Trophoblast cell (in vitro differentiated cells and primary cell): ENCODE results near the gene C1QTNF8.
"Not testable (repeated sequence)": the region's sequence is repeated elsewhere in the genome, so short reads cannot be mapped to it uniquely, and the experiment has no call there.

Experiments used
- DNase-seq, 2 donors: peaks; one replicate each; pipeline ENCODE4 v3.0.0-alpha.2; 2016
- H2AFZ ChIP-seq: 2 replicates; pipeline ENCODE4 v1.6.1; 2013; ENCODE audit warnings: low read length, moderate library complexity, mild to moderate bottlenecking; ENCODE audit not compliant: insufficient read depth, poor library complexity
- H2AK5ac ChIP-seq: 2 replicates; pipeline ENCODE4 v1.6.1; 2013; ENCODE audit warnings: mild to moderate bottlenecking, low read length
- H2BK120ac ChIP-seq: 2 replicates; pipeline ENCODE4 v1.6.1; 2013; ENCODE audit warnings: low read length, mild to moderate bottlenecking, moderate library complexity; ENCODE audit not compliant: insufficient read depth, poor library complexity
- H2BK12ac ChIP-seq: 2 replicates; pipeline ENCODE4 v1.6.1; 2013; ENCODE audit warnings: mild to moderate bottlenecking, low read length, moderate library complexity
- H2BK5ac ChIP-seq: 2 replicates; pipeline ENCODE4 v1.6.1; 2013; ENCODE audit warnings: low read length, low read depth, moderate library complexity, mild to moderate bottlenecking; ENCODE audit not compliant: poor library complexity
- H3K14ac ChIP-seq: 2 replicates; pipeline ENCODE4 v1.6.1; 2013; ENCODE audit warnings: mild to moderate bottlenecking, low read length
- H3K18ac ChIP-seq: 2 replicates; pipeline ENCODE4 v1.6.1; 2013; ENCODE audit warnings: mild to moderate bottlenecking, low read length
- H3K23ac ChIP-seq: 2 replicates; pipeline ENCODE4 v1.6.1; 2013; ENCODE audit warnings: low read length
- H3K27ac ChIP-seq: 2 replicates; pipeline ENCODE4 v1.5.1; 2013; ENCODE audit warnings: low read depth, mild to moderate bottlenecking, inconsistent platforms, low read length, moderate library complexity
- H3K27me3 ChIP-seq: 2 replicates; pipeline ENCODE4 v1.6.1; 2013; ENCODE audit warnings: inconsistent platforms, mild to moderate bottlenecking, low read length, moderate library complexity; ENCODE audit not compliant: insufficient read depth
- H3K36me3 ChIP-seq, 2 experiments: 1 replicate in 1 of 2; 2 replicates in 1 of 2; pipeline ENCODE4 v1.6.1; 2013; ENCODE audit warnings: low read length in 2 of 2, mild to moderate bottlenecking in 2 of 2, moderate library complexity in 1 of 2; ENCODE audit not compliant: insufficient read depth in 2 of 2, control insufficient read depth in 1 of 2
- H3K4ac ChIP-seq: 2 replicates; pipeline ENCODE4 v1.6.1; 2013; ENCODE audit warnings: low read depth, mild to moderate bottlenecking, low read length, moderate library complexity
- H3K4me1 ChIP-seq, 2 experiments: 1 replicate in 1 of 2; 2 replicates in 1 of 2; pipeline ENCODE4 v1.6.1; 2013; ENCODE audit warnings: low read length in 2 of 2, mild to moderate bottlenecking in 2 of 2, moderate library complexity in 1 of 2; ENCODE audit not compliant: insufficient read depth in 2 of 2, control insufficient read depth in 1 of 2
- H3K4me2 ChIP-seq: 2 replicates; pipeline ENCODE4 v1.6.1; 2013; ENCODE audit warnings: inconsistent platforms, mild to moderate bottlenecking, low read length, moderate library complexity
- H3K4me3 ChIP-seq: 2 replicates; pipeline ENCODE4 v1.5.1; 2013; ENCODE audit warnings: mild to moderate bottlenecking, low read depth, low read length, inconsistent platforms
- H3K79me1 ChIP-seq: one replicate; pipeline ENCODE4 v1.6.1; 2013; ENCODE audit warnings: low read length
- H3K79me2 ChIP-seq: 2 replicates; pipeline ENCODE4 v1.6.1; 2013; ENCODE audit warnings: low read length, mild to moderate bottlenecking; ENCODE audit not compliant: control insufficient read depth, insufficient read depth, poor library complexity
- H3K9ac ChIP-seq: 2 replicates; pipeline ENCODE4 v1.6.1; 2013; ENCODE audit warnings: mild to moderate bottlenecking, low read length
- H3K9me3 ChIP-seq: 2 replicates; pipeline ENCODE4 v1.6.1; 2013; ENCODE audit warnings: low read depth, mild to moderate bottlenecking, control low read depth, inconsistent platforms, low read length; ENCODE audit not compliant: insufficient read depth
- H4K12ac ChIP-seq: 2 replicates; pipeline ENCODE4 v1.6.1; 2013; ENCODE audit warnings: low read depth, mild to moderate bottlenecking, low read length, moderate library complexity
- H4K8ac ChIP-seq: 2 replicates; pipeline ENCODE4 v1.6.1; 2013; ENCODE audit warnings: low read depth, mild to moderate bottlenecking, low read length, moderate library complexity
- H4K91ac ChIP-seq: one replicate; pipeline ENCODE4 v1.6.1; 2013; ENCODE audit warnings: low read depth, mild to moderate bottlenecking, low read length, moderate library complexity
- WGBS: extraction: QIAGEN DNeasy Blood & Tissue Kit; methylation state at CpG from one replicate; pipeline ENCODE4 v1.1.7; 2013; ENCODE audit warnings: missing lambda C conversion rate; ENCODE audit not compliant: insufficient read length, insufficient coverage; ENCODE audit errors: extremely low coverage; 5-methylcytosine and 5-hydroxymethylcytosine counted together

C1QTNF8 gene

GRCh38 chr16:1086443-1086842 lies 9.6 kb downstream of the C1QTNF8 start:
- H2AK5ac ChIP-seq, H2BK5ac ChIP-seq, H4K91ac ChIP-seq, H3K4me2 ChIP-seq, H3K4me3 ChIP-seq, H2BK120ac ChIP-seq, H3K23ac ChIP-seq, H3K79me2 ChIP-seq, H4K12ac ChIP-seq, H3K18ac ChIP-seq, H3K36me3 ChIP-seq, H3K79me1 ChIP-seq, H4K8ac ChIP-seq, DNase-seq, H3K27me3 ChIP-seq, H3K27ac ChIP-seq, H3K4me1 ChIP-seq, H2BK12ac ChIP-seq, H3K14ac ChIP-seq, H3K4ac ChIP-seq, H2AFZ ChIP-seq, H3K9ac ChIP-seq: not testable (repeated sequence)
- WGBS: no CpG with 5 or more reads among the region's 10 CpGs
- H3K9me3 ChIP-seq: peaks cover 18% of the 10 kb centered on the region

GRCh38 chr16:1084971-1085370 lies 11.1 kb downstream of the C1QTNF8 start:
- Histone ChIP-seq H3K79me2 (no peaks in the 10 kb centered on the region), H3K36me3 (no peaks in the 10 kb centered on the region), H3K4me2 (no peak overlapping the region), H3K4me3 (peak overlapping the region; percentile 23), H2AFZ (no peak overlapping the region), H2AK5ac (no peak overlapping the region), H3K9me3 (peaks cover 18% of the 10 kb centered on the region), H4K12ac (no peak overlapping the region), H2BK12ac (no peak overlapping the region), H2BK5ac (no peak overlapping the region), H3K79me1 (no peaks in the 10 kb centered on the region), H3K14ac (no peak overlapping the region), H3K9ac (peak overlapping the region; percentile 67), H4K91ac (no peak overlapping the region), H3K27ac (no peak overlapping the region), H3K18ac (no peak overlapping the region), H2BK120ac (no peak overlapping the region), H3K4ac (no peak overlapping the region), H4K8ac (no peak overlapping the region), H3K27me3 (no peaks in the 10 kb centered on the region), H3K4me1 (no peaks in the 10 kb centered on the region), H3K23ac (no peak overlapping the region)
- DNase-seq: no peak
- no CpG with 5 or more reads among the region's 6 CpGs for WGBS

- no peak overlapping the region for H2BK120ac ChIP-seq
- no peak overlapping the region for H3K23ac ChIP-seq
- H3K14ac ChIP-seq: no peak overlapping the region
- no peak overlapping the region for H2AK5ac ChIP-seq
- H3K79me1 ChIP-seq: no peaks in the 10 kb centered on the region
- no peaks in the 10 kb centered on the region for H3K4me1 ChIP-seq
- H4K8ac ChIP-seq: no peak overlapping the region
- H3K36me3 ChIP-seq: no peaks in the 10 kb centered on the region
- no peaks in the 10 kb centered on the region for H3K79me2 ChIP-seq
- H3K18ac ChIP-seq: no peak overlapping the region
- H3K27me3 ChIP-seq: no peaks in the 10 kb centered on the region
- WGBS: no CpG with 5 or more reads among the region's 34 CpGs
- no peak overlapping the region for H2BK5ac ChIP-seq
- no peak overlapping the region for H4K91ac ChIP-seq
- H2BK12ac ChIP-seq: no peak overlapping the region
- H3K4me3 ChIP-seq: no peak overlapping the region
- H3K27ac ChIP-seq: no peak overlapping the region
- no peak overlapping the region for H3K9ac ChIP-seq
- H4K12ac ChIP-seq: no peak overlapping the region
- H2AFZ ChIP-seq: no peak overlapping the region
- no peak overlapping the region for H3K4me2 ChIP-seq
- DNase-seq: no peak
- no peak overlapping the region for H3K4ac ChIP-seq
- H3K9me3 ChIP-seq: peaks cover 18% of the 10 kb centered on the region
Observed at GRCh38 chr16:1082952-1083675, 12.9 kb downstream of the C1QTNF8 start.

GRCh38 chr16:1082266-1082951 lies 13.6 kb downstream of the C1QTNF8 start:
- Histone ChIP-seq H4K91ac (no peak overlapping the region), H2AFZ (no peak overlapping the region), H3K27ac (no peak overlapping the region), H3K27me3 (no peaks in the 10 kb centered on the region), H2BK120ac (no peak overlapping the region), H3K14ac (no peak overlapping the region), H3K4me1 (no peaks in the 10 kb centered on the region), H4K12ac (no peak overlapping the region), H3K4me2 (no peak overlapping the region), H4K8ac (no peak overlapping the region), H3K79me2 (no peaks in the 10 kb centered on the region), H2AK5ac (no peak overlapping the region), H3K18ac (no peak overlapping the region), H3K23ac (no peak overlapping the region), H3K9me3 (peaks cover 18% of the 10 kb centered on the region), H3K4ac (no peak overlapping the region), H2BK12ac (no peak overlapping the region), H3K9ac (no peak overlapping the region), H3K4me3 (no peak overlapping the region), H3K36me3 (no peaks in the 10 kb centered on the region), H3K79me1 (no peaks in the 10 kb centered on the region), H2BK5ac (no peak overlapping the region)
- DNase-seq: no peak
- WGBS: no CpG with 5 or more reads among the region's 21 CpGs
